Stimulated activated CD8-positive, alpha-beta memory T cell treated with anti-CD3 and anti-CD28 coated beads, Interleukin-15, amount 100 ng/mL, for 24 hours (primary cell): ENCODE measurements around the gene IRS2.
"Not testable (repeated sequence)": the region's sequence is repeated elsewhere in the genome, so short reads cannot be mapped to it uniquely, and the experiment has no call there.

ENCODE experiments used
- DNase-seq: peaks from one replicate; pipeline ENCODE4 v3.0.0-alpha.2; 2020; ENCODE audit warnings: low read depth

Gene IRS2, protein sequence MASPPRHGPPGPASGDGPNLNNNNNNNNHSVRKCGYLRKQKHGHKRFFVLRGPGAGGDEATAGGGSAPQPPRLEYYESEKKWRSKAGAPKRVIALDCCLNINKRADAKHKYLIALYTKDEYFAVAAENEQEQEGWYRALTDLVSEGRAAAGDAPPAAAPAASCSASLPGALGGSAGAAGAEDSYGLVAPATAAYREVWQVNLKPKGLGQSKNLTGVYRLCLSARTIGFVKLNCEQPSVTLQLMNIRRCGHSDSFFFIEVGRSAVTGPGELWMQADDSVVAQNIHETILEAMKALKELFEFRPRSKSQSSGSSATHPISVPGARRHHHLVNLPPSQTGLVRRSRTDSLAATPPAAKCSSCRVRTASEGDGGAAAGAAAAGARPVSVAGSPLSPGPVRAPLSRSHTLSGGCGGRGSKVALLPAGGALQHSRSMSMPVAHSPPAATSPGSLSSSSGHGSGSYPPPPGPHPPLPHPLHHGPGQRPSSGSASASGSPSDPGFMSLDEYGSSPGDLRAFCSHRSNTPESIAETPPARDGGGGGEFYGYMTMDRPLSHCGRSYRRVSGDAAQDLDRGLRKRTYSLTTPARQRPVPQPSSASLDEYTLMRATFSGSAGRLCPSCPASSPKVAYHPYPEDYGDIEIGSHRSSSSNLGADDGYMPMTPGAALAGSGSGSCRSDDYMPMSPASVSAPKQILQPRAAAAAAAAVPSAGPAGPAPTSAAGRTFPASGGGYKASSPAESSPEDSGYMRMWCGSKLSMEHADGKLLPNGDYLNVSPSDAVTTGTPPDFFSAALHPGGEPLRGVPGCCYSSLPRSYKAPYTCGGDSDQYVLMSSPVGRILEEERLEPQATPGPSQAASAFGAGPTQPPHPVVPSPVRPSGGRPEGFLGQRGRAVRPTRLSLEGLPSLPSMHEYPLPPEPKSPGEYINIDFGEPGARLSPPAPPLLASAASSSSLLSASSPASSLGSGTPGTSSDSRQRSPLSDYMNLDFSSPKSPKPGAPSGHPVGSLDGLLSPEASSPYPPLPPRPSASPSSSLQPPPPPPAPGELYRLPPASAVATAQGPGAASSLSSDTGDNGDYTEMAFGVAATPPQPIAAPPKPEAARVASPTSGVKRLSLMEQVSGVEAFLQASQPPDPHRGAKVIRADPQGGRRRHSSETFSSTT (N-terminal part only)

DNA sequence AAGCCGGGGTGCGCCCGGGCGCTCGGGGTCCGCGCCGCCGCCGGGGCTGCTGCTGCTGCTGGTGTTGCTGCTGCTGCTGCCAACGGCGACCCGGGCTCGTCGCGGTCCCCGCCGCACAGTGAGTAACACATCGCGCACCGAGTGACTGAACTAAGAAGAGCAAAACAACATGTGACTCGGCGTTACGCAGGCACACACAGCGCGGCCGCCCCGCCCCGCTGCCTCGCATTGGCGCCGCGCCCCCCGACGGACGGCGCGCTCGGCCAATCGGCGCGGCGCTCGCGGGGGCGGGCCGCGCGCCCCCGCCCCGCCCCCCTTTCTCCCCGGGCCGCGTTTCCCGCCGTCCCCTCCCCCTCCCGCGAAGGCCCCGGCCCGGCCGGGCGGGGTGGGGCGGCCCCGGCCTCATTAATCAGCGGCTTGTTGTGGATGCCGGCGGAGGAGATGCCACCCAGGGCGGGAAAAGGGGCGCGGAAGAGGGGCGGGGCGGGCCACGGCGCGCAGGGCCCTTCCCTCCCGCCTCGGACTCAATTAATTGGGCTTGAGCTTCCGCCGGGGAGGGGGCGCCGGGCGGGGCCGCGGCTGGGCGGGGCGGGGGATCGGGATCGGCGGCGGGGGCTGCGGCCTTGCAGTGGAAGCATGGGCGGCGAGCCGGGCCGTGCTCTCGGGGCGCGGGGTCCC lies at the start of gene IRS2:
Gene IRS2, minus strand, starts transcription at position 127 of the 678 bp plus-strand sequence. CDS start 530 bp downstream, outside the sequence.
- peak; percentile 66 for DNase-seq

DNA sequence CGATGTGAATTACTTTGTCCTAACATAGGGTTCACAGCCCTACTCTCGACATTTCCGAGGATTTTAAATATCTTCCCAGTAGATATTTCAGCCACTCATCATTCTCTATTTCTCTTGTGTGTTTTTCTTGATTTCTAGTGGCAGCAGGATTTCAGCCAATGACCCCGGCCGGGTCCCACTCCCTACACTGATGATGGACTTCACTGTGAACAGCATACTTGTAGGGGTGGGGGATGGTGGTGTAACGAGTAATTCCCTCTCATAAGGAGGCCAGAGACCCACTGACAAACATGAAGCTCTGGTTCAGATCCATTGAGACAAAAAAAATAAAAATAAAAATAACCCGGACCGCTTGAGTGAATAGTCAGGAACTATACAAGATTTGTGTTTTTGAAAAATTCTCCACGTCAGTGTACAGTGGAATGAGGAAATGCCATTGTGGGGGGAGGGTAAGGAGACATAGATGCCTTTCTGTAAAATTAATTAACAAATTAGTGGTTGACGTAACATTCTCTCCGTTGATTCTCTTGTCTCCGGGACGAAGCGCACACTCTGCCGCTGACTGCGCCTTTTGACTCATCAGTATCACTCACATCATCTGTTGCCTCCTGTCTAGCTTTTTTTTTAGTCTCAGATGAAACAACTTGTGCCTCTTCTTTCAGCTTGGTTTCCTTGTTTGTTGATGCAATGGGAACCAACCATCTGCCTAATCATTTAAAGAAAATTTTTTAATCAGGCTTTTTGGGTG lies 48.8 kb upstream of the IRS2 start:
- DNase-seq: no peak

- DNase-seq: no peak
Observed at GRCh38 chr13:109833940-109834339, 47.6 kb upstream of the IRS2 start.

DNA sequence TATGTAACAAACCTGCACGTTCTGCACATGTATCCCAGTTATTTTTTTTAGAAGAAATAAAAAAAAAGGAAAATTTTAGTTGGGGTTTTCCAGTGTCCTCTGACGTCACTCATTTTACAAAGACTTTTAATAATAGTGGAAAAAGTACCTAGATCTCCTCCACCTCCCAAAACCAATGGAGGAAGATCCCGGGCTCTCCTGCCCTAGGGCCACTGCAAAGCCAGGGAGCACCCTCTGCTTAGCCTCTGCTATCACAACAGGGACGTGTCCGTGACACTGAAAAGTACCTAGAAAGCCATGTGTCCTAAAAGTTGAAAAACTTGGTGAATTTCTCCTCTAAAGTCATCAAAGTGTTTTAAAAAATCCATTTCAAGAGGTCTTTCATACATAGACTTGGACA lies 46.7 kb upstream of the IRS2 start:
- no peak for DNase-seq

GRCh38 chr13:109828591-109829316 lies 42.4 kb upstream of the IRS2 start:
- DNase-seq: not testable (repeated sequence)

GRCh38 chr13:109823201-109823600 lies 36.8 kb upstream of the IRS2 start:
- not testable (repeated sequence) for DNase-seq

- no peak for DNase-seq
Observed at GRCh38 chr13:109821103-109821502, 34.7 kb upstream of the IRS2 start.

DNA sequence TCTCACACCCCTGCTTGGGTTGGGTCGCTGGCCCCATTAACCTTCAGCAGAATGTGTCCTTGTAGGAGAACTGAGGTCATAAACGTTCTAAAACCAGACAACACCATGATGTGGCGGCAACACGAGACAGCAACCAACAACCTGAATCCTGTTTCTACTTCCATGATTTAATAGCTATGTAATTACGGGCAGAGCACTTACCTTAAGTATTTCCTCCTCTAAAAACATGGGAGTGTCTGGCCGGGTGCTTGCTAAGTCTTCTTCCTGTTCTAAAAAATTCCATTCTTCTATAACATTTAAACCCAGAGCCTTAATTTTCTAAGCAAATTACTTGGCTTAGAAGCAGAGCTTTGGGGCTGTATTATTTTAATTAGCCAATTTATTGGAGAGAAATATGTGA lies 33.5 kb upstream of the IRS2 start:
- no peak for DNase-seq

DNA sequence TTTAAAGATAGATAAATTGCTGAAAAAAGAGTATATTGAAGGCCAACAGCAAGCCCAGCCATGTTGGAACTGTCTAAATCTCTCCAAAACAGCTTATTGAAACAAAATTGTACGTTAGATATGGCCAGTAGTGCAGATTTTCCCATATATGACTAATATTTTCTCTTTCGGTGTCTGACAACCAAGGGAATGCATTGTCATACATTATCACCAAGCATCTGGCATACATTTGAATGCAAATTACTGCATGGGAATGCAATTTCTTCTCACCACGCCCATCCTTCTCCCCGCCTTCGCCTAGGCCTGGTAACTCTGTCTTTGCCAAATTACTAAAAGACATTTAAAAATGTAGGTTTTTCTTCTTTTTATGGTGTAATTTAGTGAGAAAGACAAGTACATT lies 32.5 kb upstream of the IRS2 start:
- DNase-seq: no peak

GRCh38 chr13:109817591-109818535 lies 31.5 kb upstream of the IRS2 start:
- DNase-seq: no peak

DNA sequence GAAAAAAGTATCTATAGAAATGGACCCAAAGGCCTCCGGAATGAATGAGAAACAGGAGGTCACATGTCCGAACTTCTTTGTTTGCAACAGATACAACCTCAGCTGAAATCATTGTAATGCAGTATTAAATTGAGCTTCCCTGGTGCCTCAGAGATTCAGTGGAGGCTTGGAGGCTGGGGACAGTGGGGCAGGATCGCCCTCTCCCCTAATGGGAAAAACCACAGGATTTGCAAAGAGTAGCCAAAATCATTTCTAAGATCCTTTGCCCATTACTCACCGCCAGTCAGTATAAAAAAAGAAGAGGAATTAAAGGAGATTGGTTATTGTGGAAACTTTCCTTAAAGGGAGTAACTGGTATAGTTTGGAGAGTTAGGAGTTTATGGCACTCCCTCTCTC lies 30.4 kb upstream of the IRS2 start:
- no peak for DNase-seq

DNA sequence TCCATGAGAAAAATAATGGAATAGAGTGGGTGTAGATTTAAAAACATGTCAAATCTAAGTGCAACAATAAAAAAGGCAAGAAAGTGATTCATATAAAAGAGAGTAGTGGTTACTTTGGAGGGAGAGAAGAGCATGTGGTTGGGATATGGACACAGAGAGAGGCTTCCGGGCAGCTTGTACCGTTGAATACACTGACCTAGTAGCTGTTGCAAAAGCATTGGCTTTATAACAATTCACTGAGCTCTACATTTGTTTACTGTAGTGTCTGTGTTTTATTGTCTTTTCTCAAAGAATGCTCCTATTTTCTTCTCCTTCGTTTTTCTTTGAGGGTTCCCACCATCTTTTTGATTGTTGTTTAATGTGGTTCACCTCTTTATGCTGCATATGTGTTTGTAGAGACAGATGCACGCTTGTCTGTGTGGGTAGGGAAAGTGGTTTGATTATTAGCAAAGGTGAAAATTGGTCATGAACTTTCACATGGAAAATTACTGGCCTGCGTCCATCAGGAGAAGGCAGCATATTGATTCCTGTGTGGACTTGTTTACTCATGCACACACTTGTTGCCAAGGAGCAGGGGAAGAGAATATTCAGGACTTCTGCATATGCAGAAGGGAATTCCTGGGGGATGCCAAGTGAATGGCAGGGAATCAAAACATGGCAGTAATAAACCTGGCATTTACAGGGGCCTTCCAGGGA lies 29.9 kb upstream of the IRS2 start:
- DNase-seq: no peak

GRCh38 chr13:109815651-109816050 lies 29.3 kb upstream of the IRS2 start:
- DNase-seq: no peak

GRCh38 chr13:109813663-109814062 lies 27.3 kb upstream of the IRS2 start:
- DNase-seq: no peak

DNA sequence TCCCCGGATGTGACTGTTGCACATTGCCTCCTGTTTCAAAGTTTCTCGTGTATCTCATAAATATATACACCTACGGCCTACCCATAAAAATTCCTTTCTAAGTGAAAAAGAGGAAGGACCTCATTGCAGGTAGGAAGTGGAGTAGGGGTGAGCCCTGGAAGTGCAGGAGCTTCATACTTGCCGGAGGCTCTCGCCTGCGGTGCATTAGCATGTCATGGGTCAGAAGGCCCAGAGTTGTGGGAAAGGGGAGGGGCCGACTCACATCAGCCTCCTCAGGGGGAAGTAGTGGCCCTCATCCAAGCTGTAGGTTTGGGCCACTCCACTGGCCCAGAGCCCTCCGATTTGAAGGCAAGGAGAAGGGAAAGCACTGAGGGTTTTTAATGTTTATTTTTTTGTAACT lies 26.0 kb upstream of the IRS2 start:
- no peak for DNase-seq

GRCh38 chr13:109810761-109811510 lies 24.6 kb upstream of the IRS2 start:
- DNase-seq: no peak

DNA sequence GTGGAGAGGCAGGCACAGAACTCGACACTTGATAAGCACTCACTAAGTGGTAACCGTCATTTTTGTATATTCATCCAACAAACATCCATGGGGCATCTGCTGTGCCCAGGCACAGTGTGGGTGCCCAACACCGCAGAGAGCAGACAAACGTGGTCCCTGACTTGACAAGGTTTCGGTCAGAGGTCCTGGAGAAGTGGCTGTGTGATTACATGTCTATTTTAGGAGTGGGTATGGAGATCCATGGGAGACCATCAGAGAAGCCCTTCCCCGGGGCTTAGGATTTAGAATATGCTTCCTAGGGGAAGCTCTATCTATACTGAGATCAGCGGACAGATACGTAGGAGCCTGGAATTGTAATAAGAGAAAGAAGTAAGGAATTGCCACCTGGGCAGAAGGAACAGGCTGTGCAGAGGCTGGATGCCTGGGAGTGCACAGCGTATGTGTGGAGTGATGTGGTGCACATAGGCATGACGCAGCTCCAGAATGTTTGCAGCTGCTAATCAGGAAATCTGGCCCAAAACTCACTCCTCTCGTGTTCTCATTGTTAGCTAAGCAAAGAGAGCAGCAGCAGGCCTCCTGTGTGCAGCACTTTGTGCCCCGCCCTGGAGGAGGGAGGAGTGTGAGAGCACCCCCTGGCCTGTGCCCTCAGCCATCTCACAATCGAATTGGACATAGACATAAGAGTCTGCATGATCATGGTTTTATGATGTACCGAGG lies 23.0 kb upstream of the IRS2 start:
- no peak for DNase-seq
